GM19397 (cell line): ENCODE results near the gene LOXHD1.

Source experiments
- ATAC-seq: cut with Tn5 transposase; IDR thresholded peaks from one replicate; pipeline ENCODE4 v1.9.1; 2021; ENCODE audit warnings: mild to moderate bottlenecking, moderate library complexity; ENCODE audit not compliant: unreplicated experiment

LOXHD1 gene

DNA sequence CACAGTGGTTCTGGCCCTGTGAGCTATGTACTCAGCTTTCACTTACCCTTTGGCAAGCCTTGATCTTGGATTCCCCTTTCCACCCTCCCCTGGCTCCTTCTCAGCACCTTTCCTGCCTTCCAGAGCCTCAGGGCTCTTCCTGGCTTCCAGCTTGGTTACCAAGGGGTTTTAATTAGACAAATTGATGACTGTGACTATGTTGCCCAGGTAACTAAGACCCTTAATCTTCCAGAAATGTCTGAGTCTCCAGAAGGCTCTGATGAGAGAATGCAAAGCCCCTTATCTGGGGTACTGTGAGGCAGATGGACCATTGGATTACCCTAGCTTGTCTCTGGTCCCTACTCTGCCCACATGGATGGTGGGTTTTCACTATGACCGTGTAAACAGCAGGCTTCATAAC is 174.2 kb downstream of the LOXHD1 start:
- no peak for ATAC-seq

DNA sequence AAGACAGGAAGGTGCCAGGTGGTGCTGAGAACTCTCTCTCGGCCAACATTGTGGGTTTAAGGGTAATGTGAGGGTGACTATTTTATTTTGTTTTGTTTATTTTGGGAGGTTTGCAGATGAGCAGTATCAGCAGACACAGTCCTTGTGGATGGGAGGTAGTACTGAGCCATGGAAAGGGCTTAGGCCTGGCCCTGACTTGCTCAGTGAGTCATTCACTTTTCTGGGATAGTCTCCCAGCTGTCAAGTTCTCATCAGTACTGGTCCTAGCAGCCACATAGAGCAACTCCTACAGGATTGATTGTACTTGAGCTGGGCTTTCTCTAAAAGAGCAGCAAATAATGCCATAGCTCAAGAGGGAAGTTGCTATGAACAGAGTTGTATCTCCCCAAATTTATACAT is 175.2 kb downstream of the LOXHD1 start:
- no peak for ATAC-seq

DNA sequence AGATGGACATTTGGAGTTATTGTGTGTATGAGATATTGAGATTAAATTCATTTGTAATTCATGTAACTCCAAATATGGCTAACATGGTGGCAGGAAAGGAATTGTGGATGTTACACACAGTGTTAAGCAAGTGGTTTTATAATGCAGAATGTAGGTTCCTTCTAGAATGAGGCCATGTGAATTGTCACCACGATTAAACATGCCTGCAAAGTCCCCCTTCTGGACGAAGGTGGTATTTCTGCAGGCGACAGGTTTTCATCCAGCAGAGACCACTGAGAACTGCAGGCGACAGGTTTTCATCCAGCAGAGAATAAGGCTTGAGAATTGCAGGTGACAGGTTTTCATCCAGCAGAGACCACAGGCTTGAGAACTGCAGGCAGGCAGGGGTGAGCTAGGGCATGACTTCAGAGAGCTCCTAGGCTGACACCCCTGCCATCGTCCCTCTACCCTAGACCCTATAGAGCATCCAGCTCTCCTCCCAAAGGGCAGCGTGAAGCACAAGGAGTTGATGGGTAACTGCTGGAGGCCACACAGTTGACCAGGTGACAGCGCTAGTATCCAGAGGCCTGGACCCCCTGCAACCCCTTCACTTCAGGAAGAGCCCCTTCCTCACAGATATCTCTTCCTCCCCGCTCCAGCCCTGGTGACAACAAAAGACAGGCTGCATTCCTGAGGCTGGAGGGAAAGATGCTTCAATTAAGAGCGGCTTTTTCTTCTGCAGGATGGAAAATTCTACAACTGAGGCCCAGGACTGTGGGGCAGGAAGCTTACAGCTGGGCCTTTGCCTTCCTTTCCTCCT is 175.8 kb downstream of the LOXHD1 start:
- ATAC-seq, result no peak

DNA sequence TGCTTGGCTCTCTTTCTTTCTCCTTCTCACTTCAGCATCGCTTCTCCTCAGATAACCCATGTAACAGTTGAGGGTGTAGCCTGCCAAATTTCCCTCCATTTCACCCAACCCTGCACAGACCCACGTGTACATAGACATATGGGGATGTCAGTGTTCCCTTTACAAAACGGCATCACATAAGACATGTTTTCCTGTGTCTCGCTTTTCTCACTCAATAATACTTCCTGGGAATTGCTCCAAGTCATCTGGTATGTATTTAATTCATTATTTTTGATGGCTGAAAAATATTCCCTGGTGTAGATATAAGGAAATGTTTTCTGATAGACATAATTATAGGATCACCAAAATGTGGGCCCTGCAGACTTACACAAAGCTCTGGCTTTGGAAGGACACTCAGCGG is 176.8 kb downstream of the LOXHD1 start:
- no peak for ATAC-seq

DNA sequence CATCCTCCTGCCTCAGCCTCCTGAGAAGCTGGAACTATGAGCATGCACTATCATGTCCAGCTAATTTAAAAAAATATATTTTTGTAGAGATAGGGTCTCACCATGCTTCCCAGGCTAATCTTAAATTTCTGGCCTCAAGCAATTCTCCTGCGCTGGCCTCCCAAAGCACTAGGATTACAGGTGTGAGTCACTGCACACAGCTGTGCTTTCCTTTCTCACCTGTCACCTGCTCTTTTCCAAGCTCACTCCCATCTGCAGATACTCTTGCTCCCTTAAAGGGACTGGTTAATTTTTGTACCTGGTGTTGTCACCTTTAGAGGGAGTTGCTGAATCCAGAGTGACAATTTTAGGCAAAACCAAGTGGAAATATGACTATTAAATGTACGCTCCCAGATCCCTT is 178.2 kb downstream of the LOXHD1 start:
- no peak for ATAC-seq

DNA sequence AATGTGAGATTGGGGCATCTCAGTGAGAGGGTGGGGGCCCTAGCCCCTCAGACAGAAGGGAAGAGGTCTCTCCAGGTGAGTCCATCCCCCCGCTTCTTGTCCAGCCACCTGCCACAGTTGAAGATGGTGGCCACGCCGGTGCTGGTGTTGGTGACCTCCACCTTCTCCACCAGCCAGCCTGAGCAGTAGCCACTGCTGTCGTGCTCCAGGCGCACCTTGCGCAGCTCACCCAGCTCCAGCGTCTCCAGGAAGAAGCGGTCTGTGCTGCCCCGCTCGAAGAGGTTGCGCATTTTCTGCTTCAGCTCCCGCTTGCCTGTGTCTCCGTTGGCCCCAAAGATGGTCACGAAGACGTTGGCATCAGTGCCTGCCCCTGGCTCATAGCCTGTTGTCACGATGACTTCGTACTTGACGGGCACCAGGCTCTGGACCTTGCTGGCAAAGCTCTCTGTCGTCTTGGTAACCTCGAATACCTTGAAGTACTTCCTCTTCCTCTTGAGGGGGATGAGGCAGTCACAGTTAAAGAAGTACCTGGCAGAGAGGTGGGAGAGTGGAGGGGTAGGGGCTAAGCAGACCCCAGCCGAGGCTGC is 179.5 kb downstream of the LOXHD1 start:
- ATAC-seq, result no peak

DNA sequence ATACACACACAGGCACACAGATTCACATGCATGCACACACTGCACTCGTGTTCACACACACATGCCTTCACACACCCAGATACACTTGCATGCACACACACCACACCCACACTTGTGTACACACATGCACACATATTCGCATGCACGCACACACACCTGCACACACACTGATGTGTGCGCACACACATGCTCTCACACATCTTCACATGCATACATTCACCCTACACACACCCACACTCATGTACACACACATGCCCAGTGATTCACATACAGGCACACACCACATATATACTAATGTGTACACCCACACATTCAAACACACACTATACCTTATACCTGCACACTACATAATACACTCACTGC is 181.6 kb downstream of the LOXHD1 start:
- no peak for ATAC-seq

DNA sequence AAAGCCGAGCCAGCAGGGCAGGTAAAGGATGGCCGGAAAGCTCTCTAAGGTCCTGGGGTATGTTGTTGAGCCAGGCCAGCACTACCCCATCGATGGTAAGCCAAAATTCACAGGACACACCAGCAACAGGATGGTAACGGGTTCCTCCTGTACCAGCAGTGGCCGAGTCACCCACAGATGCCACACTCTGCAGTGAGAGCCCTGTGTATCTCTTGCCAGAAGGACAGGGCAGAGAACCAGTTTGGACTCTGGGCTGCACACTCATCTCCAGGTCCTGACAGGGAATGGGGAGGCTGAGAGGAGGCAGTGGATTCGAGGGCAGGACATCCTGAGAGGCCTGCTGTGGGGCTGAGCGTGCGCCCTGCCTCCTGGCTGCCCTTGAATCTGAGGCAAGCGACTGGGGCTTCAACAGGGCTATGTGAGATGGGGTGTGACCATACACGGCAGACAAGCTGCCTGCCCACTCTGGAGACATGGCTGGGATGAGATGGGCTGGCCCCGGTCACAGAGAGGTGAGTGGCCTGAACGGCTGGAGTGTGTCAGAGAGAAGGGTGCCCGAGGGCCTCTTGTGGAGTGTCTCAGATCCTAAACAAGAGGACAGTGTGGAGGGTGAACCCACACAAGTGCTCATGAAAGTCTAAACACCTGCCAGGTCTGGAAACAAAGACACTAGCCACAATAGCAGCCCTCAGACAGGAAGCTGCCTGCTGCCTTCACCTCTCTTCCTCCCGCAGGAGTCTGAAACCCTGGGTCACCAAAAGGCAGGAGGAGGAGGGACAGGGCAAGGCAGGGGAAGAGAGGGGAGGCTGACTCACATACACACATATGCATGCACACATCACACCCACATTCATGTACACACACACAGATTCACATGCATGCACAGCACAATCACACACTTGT is 182.3 kb downstream of the LOXHD1 start:
- ATAC-seq, result no peak

DNA sequence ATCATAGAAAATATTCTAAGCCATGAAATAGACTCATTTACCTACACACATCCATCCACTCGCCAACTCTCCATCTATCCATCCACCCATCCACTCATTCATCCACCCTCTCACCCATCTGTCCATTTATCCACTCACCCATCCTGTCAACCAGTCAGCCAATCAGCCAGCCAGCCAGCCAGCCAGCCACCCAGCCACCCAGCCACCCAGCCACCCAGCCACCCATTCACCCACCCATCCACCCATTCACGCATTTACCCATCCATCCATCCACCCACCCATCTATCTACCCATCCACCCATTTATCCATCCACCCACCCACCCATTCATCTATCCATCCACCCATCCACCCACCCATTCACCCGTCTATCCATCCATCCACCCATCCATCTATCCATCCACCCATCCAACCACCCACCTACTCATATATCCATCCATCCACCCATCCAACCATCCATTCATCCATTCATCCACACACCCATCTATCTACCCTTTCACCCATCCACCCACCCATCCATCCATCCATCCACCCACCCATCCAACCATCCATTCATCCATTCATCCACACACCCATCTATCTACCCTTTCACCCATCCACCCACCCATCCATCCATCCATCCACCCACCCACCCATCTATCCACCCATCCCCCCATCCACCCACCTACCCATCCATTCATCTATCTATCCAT is 185.1 kb downstream of the LOXHD1 start:
- ATAC-seq, result no peak

DNA sequence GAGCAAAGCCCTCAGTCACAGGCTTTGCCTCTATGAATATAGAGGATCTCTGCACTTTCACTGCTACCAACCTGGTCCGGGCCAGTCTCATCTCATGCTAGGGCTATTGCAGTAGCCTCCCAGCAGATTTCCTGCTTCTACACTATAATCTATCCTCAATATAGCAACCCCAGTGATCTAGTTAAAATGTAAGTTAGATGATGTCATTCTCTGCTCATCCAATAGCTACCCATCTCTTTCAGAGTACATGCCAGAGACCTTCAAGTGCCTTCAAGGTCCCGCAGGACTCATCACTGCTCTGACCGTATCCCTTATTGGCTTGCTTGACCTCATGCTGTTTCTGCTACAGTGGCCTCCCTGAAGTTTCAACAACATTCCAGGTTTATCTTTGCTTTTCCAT is 186.3 kb downstream of the LOXHD1 start:
- ATAC-seq, result no peak

DNA sequence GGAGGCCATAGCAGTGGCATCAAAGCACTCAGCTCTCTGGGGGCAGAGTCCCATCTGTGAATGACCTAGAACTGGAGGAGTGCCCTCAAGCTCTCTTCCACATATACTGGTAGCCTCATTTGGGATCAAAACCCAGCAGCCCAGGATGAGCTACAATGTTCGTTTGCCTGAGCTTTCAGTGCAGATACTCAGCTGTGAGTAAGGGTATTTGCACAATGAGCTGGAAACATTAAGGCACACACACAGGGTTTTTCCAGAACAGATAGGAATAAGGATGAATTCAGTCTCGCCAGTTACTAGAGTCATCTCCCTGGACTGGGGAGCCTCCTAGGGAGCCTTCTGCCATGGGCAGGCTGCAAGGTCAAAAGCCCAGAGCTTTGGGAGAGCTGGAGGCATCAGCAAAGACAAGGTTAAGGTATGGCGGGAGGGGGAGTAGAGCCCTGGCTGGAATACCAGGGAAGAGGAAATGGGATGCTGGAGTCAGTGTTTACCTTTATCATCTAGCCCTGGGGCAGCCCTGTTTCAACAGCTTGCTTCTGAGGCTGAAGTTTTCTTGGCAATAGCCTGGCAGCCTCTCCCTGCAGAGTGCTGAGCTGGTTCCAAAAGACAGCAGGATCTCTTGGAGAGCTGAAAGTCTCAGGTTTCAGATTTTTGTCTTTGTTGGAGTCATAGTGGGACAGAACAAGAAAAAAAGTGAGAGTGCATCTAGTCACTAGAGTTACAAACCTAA is 187.7 kb downstream of the LOXHD1 start:
- no peak for ATAC-seq

DNA sequence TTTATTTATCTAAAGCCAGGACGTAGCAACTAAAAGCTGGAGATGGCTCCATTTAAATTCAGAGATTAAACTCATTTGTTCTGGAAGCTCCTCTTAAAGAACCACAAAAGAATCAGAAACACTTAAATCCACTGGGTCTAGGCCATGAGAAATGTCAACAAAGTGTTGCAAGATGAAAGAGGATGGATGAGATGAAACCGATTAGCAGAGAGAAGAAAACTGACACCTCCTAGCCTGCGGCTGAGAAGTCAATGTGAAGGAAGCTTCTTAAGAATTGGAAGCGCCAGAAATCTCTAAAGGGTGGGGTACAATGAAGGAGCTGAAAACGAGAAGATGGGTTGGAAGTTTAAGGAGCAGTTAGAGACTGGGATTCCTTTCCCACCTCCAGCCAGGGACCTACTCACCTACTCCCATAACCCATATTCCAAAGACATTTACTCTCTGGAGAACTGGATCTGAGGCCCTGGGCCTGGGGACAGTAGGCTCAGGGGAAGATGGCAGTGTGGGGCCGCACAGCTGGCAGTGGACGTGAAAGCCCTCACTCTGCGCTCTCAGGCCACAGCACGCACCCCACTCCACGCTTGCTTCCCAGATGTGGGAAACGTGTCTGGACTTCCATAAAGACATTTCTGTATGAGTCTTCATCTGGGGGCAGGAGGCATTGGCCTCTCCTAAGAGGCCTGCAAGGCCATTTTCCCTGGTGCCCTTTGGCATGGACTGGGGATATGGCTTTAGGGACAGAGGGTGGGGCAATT is 188.4 kb downstream of the LOXHD1 start:
- no peak for ATAC-seq

DNA sequence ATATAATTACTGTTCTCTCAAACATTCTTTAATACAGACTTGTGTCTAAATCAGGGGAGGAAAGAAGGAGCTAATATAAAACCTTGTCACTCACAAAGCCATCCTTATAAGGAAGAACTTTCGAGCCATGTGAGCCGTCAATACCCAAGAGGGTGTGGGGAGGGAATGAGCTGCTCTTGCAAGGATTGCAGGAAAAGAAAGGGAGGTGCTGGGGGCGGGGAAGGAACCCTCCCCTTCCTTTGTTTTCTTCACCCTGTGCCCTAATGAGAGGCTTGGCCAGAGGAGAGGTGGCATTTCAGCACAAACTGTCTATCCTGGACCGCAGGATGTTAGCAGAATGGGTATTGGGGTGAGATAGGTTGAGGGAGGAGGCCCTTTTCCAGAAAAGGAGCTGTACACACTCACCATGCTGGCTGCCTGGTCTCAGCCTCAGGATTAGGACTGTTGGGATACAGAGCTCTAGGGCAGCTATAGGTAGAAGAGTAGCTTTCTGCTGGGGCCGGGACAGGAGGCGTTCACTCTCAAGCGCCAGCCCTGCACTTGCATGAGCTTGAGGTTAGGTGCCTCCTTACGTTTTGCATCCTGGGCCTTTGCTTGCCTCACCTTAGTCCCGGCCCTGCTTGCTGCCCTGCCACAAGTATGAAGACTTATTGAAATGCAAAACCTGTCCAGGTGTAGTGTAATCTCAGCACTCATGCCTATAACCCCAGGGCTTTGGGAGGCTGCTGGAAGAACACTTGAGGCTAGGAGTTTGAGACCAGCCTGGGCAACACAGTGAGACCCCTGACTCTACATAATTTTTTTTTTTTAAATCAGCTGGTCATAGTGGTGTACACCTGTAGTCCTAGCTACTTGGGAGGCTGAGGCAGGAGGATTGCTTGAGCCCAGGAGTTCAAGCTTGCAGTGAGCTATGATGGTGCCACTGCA is 190.5 kb downstream of the LOXHD1 start:
- no peak for ATAC-seq

DNA sequence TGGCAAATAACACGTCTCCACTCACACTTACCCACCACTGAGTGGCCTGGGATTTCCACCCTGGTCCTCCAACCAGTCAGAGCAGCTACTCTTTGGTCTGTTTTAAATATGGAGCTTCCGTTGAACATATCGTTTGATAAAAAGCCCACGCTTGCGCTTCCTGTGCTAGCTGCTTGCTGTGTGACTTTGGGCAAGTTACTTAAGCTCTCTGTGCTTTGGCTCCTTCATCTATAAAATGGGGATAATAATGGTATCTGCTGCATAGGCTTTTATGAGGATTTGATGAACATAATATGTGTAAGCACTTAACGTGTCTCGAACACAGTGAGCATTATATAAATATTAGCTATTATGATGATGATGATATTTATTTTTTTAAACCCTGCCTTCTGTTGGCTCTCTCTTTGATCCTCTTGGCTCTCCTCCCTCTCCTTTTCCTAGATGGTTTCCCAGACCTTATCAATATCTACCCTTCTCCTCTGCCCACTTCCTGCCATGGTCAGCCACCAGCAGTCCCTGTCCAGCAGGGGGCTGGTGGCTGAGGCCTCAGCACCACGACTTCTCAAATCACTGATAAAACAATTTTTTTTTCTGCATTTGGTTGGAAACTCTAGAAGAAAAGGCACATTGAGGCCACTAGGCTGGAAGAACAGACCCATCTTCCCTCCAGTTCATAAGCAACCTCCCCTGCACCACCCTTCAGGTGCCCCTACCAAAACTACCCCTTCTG is 191.9 kb downstream of the LOXHD1 start:
- no peak for ATAC-seq

DNA sequence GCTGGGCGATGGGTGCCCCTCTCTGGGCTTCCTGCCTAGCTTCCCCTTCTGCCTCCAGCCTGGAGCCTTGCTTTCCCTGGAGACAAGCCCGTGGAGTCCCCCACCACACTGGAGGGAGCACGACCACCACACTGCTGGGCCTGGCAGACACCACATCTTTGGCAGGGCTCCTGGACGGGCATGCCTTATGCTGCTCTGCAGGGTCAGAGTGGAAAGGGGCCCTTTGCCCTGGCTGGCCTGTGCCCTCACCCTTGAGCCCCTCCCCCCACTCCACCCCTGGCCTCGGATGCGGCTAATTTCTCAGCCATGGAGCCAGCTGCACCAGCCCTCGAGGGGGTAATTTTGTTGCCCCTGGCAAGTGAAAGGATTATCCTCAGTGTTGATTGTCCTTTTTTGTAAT is 194.5 kb downstream of the LOXHD1 start:
- no peak for ATAC-seq

DNA sequence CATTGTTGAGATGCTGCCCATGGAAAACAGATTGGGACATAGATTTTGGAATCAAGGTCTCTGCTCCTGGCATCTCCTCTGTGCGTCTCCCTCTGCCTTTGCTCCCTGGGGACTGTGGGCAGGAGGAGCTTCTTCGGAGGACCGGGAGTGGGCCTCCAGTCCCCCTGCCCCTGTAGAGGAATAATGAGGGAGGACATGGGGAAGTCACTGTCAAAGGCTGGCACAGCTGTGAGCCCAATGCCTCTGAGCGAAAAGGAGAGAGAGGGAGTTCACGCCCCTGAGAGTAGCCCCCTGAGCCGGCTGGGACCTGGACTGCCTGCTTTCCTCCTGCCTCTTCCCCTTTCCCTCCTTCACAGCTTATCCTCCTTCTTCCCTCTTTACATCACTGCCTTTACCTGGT is 195.0 kb downstream of the LOXHD1 start:
- no peak for ATAC-seq

DNA sequence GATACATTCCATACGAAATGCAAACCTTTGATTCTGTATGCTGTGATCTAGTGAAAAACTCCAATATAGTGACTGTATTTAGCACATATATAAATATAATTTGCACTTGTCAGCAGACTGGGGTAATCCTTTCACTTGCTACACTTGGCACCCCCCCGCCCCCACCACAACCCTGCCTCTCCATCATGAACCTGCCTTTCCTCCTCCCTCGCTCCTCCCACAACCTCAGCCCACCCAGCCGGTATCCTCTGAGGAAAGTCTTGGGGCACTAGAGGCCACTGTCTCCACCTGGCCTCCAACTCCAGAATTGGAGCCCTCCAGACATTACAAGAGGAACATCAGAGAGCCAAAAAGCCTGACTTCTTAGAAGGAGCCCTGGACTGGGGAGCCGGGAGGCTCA is 196.3 kb downstream of the LOXHD1 start:
- ATAC-seq, result no peak

DNA sequence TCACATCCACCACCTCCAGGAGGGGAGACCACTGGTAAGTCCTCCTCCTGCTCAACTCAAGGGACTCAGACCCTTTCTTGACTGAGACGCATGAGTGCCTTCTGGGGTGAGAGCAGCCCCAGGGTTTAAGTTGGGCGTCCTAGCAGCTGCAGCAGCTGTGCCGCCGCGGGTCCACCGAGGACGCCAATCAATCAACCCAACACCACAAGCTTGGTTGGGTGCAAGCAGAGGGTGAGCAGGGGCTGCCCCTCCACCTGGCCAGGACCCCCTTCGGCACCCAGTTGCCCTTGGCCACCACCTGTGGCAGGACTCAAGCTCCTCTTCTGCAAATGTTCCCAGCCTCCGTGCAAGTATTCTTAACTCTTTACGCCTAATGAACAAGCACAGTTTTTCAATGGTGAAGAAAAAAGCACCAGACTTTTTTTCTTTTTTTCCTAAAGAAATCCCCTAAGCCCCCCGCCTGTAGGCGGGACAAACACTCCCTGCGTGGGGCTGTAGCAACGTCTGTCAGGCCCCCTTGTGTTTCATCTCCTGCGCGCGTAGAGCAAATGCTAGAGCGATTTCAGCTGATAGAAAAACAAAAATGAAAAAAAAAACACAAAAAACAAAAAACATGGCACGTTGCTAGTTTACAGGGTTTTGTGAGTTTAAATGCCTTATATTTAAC is 197.1 kb downstream of the LOXHD1 start:
- ATAC-seq, result no peak
